Peyer's patch (tissue), 4 donors: ENCODE results near the gene FXR1.

ENCODE experiments used
- CTCF ChIP-seq, 6 experiments: fragments of 450-650 bp in 4 of 6; fragments of 200-600 bp in 2 of 6; sonication (generic) in 1 of 6; IDR thresholded peaks; one replicate each; pipeline ENCODE4 v1.5.1; 2017 to 2019; ENCODE audit warnings: antibody characterized with exemption in 6 of 6, mild to moderate bottlenecking in 3 of 6, moderate library complexity in 1 of 6
- POLR2A ChIP-seq, 2 donors: fragments of 450-650 bp; IDR thresholded peaks; one replicate each; pipeline ENCODE4 v1.5.1; 2017; ENCODE audit warnings: antibody characterized with exemption in 2 of 2, mild to moderate bottlenecking in 2 of 2, moderate library complexity in 2 of 2

GRCh38 chr3:181030948-181031347, 118.5 kb downstream of the FXR1 start:
- TF ChIP-seq CTCF (IDR thresholded peaks at IDR 0.05) (no peak), POLR2A (IDR thresholded peaks at IDR 0.05) (no peak)
